ENCODE data around the gene HECTD1. TPM values are rescaled to one million over a fixed set of nuclear protein-coding genes. Genes with fewer than 3 reads are reported as not detected.

Gene HECTD1
- total RNA-seq, 1 experiment from 2014 or later = 37.7 TPM

DNA sequence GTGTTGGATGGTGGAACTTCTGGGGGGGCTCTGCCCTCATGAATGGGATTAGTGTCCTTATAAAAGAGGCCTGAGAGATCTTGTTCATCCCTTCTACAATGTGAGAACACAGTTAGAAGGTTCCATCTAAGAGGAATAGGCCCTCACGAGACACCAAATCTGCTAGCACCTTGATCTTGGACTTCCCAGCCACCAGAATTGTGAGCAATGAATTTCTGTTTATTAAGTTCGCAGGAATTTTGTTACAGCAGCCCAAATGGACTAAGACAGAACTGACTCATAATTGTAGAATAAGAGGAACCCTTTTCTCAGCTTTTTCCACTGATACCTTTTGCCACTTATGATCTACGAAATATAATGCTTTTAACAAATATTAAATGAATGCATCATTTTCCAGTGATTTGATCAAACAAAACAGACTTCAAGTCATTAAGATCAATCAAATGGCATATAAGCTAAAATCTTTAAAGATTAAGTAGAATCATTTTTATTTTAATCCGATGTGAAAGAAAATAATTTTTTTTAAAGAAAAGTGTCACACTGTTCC, 68.2 kb downstream of the HECTD1 start:
- H3K9me3 ChIP-seq = no peaks in the 10 kb centered on the region
- H3K27me3 ChIP-seq = no peaks in the 10 kb centered on the region
- peaks cover 27% of the 10 kb centered on the region for H3K36me3 ChIP-seq
- no peak overlapping the region for H3K4me3 ChIP-seq
- DNase-seq = no peak

GRCh38 chr14:31138301-31138700, 69.3 kb downstream of the HECTD1 start:
- DNase-seq = no peak
- Histone ChIP-seq H3K36me3 (peaks cover 29% of the 10 kb centered on the region), H3K4me3 (no peak overlapping the region), H3K9me3 (no peaks in the 10 kb centered on the region), H3K27me3 (no peaks in the 10 kb centered on the region)

GRCh38 chr14:31137214-31137889, 70.2 kb downstream of the HECTD1 start:
- no peak for DNase-seq
- Histone ChIP-seq H3K27me3 (no peaks in the 10 kb centered on the region), H3K9me3 (no peaks in the 10 kb centered on the region), H3K36me3 (peaks cover 32% of the 10 kb centered on the region), H3K4me3 (no peak overlapping the region)

DNA sequence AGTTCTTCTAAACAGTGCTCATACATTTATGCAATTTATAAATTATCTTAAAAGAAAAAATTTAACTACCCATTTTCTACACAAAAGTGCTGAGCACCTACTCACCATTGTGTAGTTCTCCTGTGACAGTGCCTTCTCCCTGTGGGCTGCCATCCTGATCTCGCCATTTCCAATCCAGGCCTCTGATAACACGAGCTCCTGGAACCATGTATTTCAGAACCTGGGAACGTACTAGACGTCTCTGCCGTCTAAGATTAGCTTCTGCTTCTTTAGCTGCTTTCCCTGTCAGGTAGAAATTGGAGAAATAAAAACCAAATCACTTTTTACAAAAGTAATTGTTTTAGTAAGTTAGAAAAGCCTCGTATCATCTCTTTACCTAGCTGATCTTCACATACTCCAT, 74.5 kb downstream of the HECTD1 start:
- Histone ChIP-seq H3K9me3 (no peaks in the 10 kb centered on the region), H3K4me3 (no peak overlapping the region), H3K27me3 (no peaks in the 10 kb centered on the region), H3K36me3 (peaks cover 39% of the 10 kb centered on the region)
- no peak for DNase-seq

GRCh38 chr14:31128601-31129526, 78.7 kb downstream of the HECTD1 start:
- Histone ChIP-seq H3K9me3 (no peaks in the 10 kb centered on the region), H3K27me3 (no peaks in the 10 kb centered on the region), H3K36me3 (peaks cover 41% of the 10 kb centered on the region), H3K4me3 (no peak overlapping the region)
- no peak for DNase-seq

- no peak overlapping the region for H3K4me3 ChIP-seq
- H3K9me3 ChIP-seq = no peaks in the 10 kb centered on the region
- no peaks in the 10 kb centered on the region for H3K27me3 ChIP-seq
- no peak for DNase-seq
- peaks cover 46% of the 10 kb centered on the region for H3K36me3 ChIP-seq
These were observed 79.9 kb downstream of the HECTD1 start for GRCh38 chr14:31127690-31128089.

DNA sequence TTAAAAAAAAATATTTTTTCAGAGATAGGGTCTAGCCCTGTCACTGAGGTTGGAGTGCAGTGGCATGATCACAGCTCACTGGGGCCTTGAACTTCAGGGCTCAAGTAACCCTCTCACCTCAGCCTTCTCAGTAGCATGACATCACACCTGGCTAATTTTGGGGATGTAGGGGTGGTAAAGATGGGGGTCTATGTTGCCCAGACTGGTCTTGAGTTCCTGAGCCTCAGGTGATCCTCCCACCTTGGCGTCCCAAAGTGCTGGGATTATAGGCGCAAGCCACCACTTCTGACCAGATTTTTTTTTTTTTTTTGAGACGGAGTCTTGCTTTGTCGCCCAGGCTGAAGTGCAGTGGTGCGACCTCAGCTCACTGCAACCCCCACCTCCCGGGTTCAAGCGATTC, 80.9 kb downstream of the HECTD1 start:
- peaks cover 42% of the 10 kb centered on the region for H3K36me3 ChIP-seq
- H3K9me3 ChIP-seq = no peaks in the 10 kb centered on the region
- H3K4me3 ChIP-seq = no peak overlapping the region
- no peak for DNase-seq
- no peaks in the 10 kb centered on the region for H3K27me3 ChIP-seq

GRCh38 chr14:31125231-31125630, 82.4 kb downstream of the HECTD1 start:
- no peak overlapping the region for H3K4me3 ChIP-seq
- no peaks in the 10 kb centered on the region for H3K27me3 ChIP-seq
- peaks cover 39% of the 10 kb centered on the region for H3K36me3 ChIP-seq
- H3K9me3 ChIP-seq = no peaks in the 10 kb centered on the region
- no peak for DNase-seq

DNA sequence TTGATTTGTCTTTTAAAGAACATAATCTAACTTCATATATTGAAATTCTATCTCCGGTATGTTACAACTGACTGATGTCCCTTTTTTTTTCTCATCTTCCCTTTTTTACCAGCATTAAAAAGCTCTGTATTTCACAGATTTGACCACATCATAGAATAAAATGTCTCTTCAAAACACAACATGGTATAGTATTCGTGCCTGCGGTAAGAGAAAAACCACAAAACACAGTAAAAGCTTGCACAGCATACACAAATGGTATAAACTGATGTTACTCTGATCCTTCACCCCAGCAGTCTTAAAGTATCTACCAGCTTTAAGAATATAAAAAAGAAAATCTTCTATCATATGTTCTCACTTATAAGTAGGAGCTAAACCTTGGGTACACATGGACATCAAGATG, 83.4 kb downstream of the HECTD1 start:
- Histone ChIP-seq H3K36me3 (peaks cover 42% of the 10 kb centered on the region), H3K27me3 (no peaks in the 10 kb centered on the region), H3K4me3 (no peak overlapping the region), H3K9me3 (no peaks in the 10 kb centered on the region)
- DNase-seq = no peak

- H3K27me3 ChIP-seq = no peaks in the 10 kb centered on the region
- no peak overlapping the region for H3K4me3 ChIP-seq
- H3K36me3 ChIP-seq = peaks cover 42% of the 10 kb centered on the region
- H3K9me3 ChIP-seq = no peaks in the 10 kb centered on the region
- no peak for DNase-seq
These were observed 84.7 kb downstream of the HECTD1 start for GRCh38 chr14:31122921-31123320.

DNA sequence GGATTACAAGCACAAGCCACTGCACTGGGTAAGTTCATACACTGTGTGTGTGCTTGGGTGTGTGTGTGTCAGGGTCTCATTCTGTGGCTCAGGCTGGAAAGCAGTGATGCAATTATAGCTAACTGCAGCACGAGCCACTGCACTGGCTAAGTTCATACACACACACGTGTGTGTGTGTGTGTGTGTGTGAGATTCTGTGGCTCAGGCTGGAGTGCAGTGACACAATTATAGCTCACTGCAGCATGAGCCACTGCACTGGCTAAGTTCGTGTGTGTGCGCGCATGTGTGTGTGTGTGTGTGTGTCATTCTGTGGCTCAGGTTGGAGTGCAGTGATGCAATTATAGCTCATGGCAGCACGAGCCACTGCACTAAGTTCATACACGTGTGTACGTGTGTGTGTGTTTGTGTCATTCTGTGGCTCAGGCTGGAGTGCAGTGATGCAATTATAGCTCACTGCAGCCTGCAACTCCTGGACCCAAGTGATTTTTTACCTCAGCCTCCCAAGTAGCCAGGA, 85.4 kb downstream of the HECTD1 start:
- Histone ChIP-seq H3K4me3 (no peak overlapping the region), H3K27me3 (no peaks in the 10 kb centered on the region), H3K36me3 (peaks cover 39% of the 10 kb centered on the region), H3K9me3 (no peaks in the 10 kb centered on the region)
- DNase-seq = no peak

DNA sequence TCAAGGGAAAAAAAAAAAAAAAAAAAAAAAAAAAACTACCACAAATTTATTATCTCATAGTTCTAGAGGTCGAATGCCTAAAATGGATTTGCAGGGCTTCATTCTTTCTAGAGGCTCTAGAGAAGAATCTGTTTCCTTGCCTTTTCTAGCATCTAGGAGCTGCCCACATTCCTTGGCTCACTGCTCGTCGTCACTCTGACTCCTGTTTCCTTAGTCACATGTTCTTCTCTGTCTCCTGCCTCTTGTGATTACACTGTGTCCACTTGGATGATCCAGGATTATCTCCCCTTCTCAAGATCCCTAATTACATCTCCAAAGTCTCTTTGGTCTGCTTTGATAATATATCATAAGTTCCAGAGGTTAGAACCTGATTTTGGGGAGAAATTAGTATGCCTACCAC, 88.7 kb downstream of the HECTD1 start:
- Histone ChIP-seq H3K4me3 (no peak overlapping the region), H3K36me3 (peaks cover 45% of the 10 kb centered on the region), H3K27me3 (no peaks in the 10 kb centered on the region), H3K9me3 (no peaks in the 10 kb centered on the region)
- DNase-seq = no peak

DNA sequence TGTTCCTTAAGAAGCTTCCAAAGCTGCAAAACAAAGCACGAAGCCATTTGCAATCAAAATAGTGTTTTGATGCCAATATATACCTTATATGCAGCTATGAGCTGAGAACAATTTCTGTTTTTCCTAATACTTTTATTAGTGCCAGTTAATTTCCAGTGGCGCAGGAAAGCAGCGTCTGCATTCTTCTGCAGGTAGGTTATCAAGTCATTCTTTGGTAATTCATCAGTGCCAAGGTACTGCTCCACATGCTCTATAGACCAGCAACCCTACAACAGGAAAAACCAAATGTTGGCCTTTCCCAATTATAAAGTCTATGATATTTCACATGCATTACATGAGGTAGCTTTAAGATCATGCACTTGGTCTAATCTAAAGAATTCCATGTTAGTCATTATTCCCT, 93.8 kb downstream of the HECTD1 start:
- Histone ChIP-seq H3K36me3 (peaks cover 29% of the 10 kb centered on the region), H3K4me3 (no peak overlapping the region), H3K9me3 (no peaks in the 10 kb centered on the region), H3K27me3 (no peaks in the 10 kb centered on the region)
- DNase-seq = no peak

DNA sequence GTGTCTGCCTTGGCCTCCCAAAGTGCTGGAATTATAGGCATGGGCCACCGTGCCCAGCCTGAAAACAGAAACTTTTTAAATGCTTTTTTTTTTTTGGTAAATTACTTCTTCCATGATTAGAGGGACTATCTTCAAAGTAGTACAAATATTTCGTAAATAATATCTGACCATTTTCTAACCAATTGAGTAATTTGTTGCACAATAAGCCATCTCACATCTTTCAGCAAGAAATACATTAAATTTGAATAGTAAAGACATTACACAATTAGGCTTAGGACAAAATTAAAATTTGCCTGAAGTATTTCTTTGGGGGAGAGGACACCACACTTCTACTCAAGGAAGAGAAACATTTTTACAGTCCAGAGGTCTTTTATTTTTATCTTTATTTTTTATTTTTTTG, 96.7 kb downstream of the HECTD1 start:
- Histone ChIP-seq H3K36me3 (peaks cover 40% of the 10 kb centered on the region), H3K4me3 (no peak overlapping the region), H3K9me3 (no peaks in the 10 kb centered on the region), H3K27me3 (no peaks in the 10 kb centered on the region)
- DNase-seq = no peak

GRCh38 chr14:31109257-31109656, 98.3 kb downstream of the HECTD1 start:
- H3K36me3 ChIP-seq = peaks cover 43% of the 10 kb centered on the region
- H3K27me3 ChIP-seq = no peaks in the 10 kb centered on the region
- DNase-seq = no peak
- no peaks in the 10 kb centered on the region for H3K9me3 ChIP-seq
- no peak overlapping the region for H3K4me3 ChIP-seq

- Histone ChIP-seq H3K36me3 (peaks cover 52% of the 10 kb centered on the region), H3K27me3 (no peaks in the 10 kb centered on the region), H3K9me3 (no peaks in the 10 kb centered on the region), H3K4me3 (no peak overlapping the region)
- no peak for DNase-seq
These were observed 100.8 kb downstream of the HECTD1 start for GRCh38 chr14:31106768-31107167.

GRCh38 chr14:31097081-31097480, 110.5 kb downstream of the HECTD1 start:
- no peak for DNase-seq
- Histone ChIP-seq H3K36me3 (peaks cover 14% of the 10 kb centered on the region), H3K9me3 (no peaks in the 10 kb centered on the region), H3K4me3 (no peak overlapping the region), H3K27me3 (no peaks in the 10 kb centered on the region)

Measured in MG63 (cell line).